HG02970 (cell line): ENCODE data around the gene CDKN3.
A peak's percentile ranks its signal among the peaks of the same experiment; 100 is the strongest.
"Not testable (repeated sequence)": the region's sequence is repeated elsewhere in the genome, so short reads cannot be mapped to it uniquely, and the experiment has no call there.

ENCODE experiments used
- ATAC-seq: cut with Tn5 transposase; IDR thresholded peaks from one replicate; pipeline ENCODE4 v1.9.1; 2021; ENCODE audit warnings: mild to moderate bottlenecking, moderate library complexity, moderate number of reproducible peaks; ENCODE audit not compliant: unreplicated experiment, low FRiP score

CDKN3 gene

DNA sequence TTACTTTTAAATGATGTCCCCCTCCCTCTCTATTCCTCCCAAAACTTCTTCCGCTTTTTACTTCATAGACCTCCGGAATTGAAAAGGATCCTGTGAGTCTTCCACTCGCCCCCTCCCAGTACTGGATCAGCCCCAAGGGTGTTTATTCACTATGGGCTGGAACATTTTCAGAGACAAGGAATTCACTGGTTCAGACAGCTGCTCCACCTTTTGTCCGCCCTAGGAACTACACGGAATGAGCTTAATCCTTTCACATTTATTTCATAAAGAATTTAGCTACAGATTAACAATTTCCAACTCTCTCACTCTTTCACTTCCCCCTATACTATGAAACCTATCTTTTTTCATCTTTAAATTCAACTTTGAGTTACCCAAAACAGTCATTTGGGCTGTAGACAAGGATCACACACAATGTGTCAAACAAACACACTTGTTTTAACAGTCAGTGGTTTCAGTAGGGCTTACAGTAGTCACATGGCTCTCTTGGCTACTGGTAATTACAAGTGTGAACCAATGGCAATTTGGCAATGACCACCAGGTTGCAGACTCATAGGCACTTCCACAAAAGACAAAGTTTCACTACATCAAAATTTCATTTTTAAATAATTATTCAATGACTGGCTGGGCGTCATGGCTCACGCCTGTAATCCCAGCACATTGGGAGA, 23.8 kb downstream of the CDKN3 start:
- no peak for ATAC-seq

GRCh38 chr14:54423991-54424390, 27.2 kb downstream of the CDKN3 start:
- ATAC-seq: no peak

- ATAC-seq: no peak
Measured at GRCh38 chr14:54424479-54424901, 27.7 kb downstream of the CDKN3 start.

DNA sequence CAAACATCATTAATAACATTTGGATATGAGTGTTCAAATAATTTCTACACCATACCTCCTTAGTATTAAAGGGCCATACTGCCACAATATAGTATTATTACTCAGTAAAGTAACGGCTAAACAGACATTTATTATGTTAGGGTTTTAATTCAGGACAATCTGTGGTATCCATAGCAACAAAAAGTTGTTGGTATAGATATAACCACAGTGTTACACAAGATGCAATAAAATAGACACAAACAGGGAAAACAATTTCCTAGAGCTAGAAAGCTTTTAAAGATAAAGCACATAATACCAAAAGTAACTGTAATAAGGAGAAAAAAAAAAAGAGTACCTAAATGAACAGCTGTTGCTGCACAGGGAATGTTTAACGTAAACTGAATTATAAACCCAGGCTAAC, 28.3 kb downstream of the CDKN3 start:
- no peak for ATAC-seq

GRCh38 chr14:54425537-54426274, 28.9 kb downstream of the CDKN3 start:
- no peak for ATAC-seq

GRCh38 chr14:54427871-54428270, 31.1 kb downstream of the CDKN3 start:
- ATAC-seq: no peak

DNA sequence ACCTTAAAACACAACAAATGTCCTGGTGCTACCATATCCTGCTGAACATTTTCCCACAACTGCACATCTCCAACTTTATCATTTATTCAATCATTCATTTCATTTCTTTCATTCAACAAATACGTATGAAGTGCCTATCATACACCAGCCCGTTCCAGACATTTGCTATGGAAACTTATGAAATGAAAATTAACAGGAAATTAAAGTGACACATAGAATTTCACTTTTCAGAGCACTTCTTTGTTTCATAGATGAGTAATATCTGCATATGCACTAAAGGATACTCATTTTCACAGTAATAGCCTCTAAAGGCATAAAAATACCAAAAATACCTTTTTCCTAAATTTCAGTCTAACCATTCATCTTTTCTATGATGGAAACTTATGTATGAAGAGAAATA, 31.7 kb downstream of the CDKN3 start:
- no peak for ATAC-seq

GRCh38 chr14:54435500-54435981, 38.7 kb downstream of the CDKN3 start:
- peak; percentile 57 for ATAC-seq

GRCh38 chr14:54437954-54438353, 41.1 kb downstream of the CDKN3 start:
- not testable (repeated sequence) for ATAC-seq

- ATAC-seq: no peak
Measured at GRCh38 chr14:54438703-54439102, 41.9 kb downstream of the CDKN3 start.

DNA sequence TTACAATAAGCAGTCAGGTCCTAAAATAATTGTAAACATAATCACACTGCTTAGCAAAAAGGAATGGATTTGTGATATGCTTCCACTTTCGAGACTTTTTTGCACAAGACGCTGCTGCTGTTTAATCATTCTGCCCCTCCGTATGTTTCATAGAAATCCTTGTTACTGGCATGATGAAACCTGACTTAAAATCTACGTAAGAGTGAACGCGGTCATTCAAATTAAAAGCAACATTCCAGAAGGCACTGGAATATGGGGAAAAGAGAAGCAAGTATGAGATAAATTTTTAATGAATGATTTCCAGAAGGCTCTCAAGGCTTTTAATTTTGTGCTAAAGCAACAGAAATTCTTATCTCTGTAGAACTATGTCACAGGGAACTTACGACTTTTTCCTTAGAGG, 43.2 kb downstream of the CDKN3 start:
- ATAC-seq: no peak

DNA sequence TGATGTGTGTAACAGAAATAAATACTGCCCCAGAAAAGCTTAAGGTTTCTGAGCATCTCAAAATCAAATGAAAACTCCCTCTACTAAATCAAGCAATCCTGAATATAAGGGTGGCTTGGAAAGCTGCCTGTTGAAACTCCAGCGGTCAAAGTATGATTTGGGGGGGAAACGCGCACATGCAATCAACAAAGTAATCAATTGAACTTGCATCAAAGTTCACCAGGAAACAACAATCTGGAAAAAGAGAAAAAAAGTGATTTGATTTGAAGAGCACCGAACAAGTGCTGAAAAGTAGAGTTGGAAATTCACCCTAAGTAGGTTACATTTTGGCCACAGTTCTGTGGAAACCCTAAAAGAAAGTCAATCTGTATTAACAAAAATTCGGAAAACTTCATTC, 43.7 kb downstream of the CDKN3 start:
- no peak for ATAC-seq

DNA sequence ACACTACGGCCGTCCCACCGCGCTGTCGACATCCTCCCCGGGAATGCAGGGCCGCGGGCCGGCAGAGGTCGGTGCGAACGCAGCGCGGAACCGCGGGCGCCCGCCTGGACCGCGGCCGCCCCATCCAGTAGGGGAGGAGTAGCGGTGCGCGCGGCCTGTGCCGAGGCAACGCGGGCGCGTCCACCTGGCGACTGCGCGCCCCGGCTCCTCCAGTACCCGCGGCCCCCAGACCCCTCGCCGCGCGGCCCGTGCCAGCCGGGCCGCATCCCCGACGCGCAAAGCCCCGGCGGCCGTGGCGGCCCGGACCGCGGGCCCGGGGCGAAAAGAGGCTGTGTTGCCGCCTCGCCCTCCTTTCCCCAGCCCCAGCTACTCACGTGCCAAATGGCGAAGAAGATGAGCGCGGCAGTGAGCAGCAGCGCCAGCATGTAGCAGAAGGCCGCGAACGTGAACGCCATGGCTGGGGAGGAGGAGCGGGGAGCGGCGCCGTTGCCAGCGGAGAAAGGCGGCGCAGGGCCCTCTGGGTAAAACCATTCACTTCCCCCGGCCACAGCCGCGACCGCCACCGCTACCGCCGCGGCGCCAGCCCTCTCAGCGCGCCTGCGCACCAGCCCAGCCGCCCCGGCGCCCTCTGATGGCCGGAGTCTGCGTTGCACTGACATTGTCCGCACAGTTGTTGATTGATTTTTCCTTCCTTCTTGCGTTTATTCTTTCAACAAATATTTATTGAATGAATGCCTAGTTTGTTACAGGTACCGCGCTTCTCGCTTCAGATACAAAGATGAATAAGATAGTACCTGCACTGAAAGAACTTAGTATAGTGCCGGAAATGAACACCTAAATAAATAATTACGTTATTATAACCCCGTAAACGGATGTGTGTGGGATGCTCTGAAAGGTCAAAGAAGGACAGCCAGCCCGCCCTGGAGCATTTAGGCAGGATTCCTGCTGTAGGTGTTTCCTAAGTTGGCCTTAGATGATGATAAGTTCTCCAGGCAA, 44.4 kb downstream of the CDKN3 start, which contains the start of gene CNIH1:
Gene CNIH1 (minus strand): TSS at position 502 of the 996 bp plus-strand sequence. CDS start 47 bp downstream, at position 455.
- peak; percentile 89 for ATAC-seq

DNA sequence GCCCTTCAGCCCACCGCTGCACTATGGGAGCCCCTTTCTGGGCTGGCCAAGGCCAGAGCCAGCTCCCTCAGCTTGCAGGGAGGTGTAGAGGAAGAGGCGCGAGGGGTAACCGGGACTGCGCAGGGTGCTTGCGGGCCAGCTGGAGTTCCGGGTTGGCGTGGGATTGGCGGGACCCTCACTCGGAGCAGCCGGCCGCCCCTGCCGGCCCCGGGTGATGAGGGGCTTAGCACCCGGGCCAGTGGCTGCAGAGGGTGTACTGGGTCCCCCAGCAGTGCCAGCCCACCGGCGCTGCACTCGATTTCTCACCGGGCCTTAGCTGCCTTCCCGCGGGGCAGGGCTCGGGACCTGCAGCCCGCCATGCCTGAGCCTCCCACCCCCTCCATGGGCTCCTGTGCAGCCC, 46.2 kb downstream of the CDKN3 start:
- not testable (repeated sequence) for ATAC-seq

GRCh38 chr14:54443981-54444380, 47.2 kb downstream of the CDKN3 start:
- ATAC-seq: no peak

DNA sequence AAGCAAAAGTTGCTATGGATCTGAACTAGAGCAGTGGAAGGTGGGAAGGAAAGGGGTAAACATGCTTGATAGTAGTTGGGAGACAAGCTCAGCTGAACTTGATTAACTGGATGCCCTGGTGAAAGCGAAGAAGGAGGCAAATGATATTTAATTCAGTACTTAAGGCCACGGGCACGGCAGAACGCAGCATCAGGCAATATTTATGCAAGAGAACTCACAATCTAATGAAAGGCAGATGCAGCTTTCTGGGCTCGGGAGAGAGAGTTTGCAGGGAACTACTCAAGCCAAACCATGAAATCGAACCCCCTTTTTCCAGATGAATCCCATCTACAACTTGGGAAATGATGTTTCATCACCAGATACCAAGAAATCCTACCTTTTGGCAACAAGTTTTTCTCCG, 47.9 kb downstream of the CDKN3 start:
- ATAC-seq: no peak

DNA sequence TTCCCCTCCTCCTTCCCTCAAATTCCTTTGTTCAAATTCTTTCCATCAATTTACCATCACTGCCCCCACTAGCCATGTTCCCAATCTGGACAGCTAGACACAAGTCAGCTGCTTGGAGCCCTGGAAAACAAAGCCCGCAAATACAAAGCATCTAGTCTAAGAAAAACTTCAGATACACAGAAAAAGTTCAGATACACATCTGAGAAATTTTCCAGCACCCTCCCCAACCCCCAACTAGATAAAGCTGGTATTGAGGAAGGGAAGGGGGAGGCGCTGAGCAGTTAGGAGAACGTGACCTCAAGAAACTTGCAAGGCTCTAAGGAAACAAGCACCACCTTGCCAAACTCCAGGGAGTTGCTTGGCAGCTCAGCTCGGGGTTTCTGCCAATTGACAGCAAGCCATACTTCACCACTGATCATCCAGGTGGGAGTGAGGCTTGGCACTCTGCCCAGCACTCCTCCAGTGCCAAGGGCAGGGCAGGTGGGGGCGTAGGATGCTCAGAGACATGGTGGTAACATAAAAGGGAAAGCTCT, 49.4 kb downstream of the CDKN3 start:
- ATAC-seq: no peak

DNA sequence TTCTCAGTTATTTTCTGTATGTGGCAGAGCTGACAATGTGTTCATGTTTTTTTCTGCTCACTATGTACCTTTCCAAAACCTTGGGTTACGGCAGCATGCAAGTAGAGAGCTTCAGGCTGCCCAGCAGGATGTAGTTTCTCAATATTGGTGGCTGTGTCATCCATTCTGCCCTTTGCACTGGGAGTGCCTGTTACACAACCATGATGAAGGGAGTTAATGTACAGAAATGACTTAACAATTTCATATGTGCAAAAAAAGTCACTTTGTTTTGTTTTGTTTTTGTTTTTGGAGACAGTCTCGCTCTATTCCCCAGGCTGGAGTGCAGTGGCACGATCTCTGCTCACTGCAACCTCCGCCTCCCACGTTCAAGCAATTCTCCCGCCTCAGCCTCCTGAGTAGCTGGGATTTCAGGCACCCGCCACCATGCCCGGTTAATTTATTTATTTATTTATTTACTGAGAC, 50.5 kb downstream of the CDKN3 start:
- ATAC-seq: no peak

GRCh38 chr14:54450535-54450934, 53.7 kb downstream of the CDKN3 start:
- no peak for ATAC-seq

- no peak for ATAC-seq
Measured at GRCh38 chr14:54451121-54451601, 54.4 kb downstream of the CDKN3 start.
